Measurements from ENCODE around the gene USP31. TPM values are rescaled to one million over a fixed set of nuclear protein-coding genes. Genes with fewer than 3 reads are reported as not detected.

USP31 gene
- total and polyA plus RNA-seq, 2 donors (not counting 1 experiment from before 2014, with no cell fraction given): 1.6 to 6.7 TPM

DNA sequence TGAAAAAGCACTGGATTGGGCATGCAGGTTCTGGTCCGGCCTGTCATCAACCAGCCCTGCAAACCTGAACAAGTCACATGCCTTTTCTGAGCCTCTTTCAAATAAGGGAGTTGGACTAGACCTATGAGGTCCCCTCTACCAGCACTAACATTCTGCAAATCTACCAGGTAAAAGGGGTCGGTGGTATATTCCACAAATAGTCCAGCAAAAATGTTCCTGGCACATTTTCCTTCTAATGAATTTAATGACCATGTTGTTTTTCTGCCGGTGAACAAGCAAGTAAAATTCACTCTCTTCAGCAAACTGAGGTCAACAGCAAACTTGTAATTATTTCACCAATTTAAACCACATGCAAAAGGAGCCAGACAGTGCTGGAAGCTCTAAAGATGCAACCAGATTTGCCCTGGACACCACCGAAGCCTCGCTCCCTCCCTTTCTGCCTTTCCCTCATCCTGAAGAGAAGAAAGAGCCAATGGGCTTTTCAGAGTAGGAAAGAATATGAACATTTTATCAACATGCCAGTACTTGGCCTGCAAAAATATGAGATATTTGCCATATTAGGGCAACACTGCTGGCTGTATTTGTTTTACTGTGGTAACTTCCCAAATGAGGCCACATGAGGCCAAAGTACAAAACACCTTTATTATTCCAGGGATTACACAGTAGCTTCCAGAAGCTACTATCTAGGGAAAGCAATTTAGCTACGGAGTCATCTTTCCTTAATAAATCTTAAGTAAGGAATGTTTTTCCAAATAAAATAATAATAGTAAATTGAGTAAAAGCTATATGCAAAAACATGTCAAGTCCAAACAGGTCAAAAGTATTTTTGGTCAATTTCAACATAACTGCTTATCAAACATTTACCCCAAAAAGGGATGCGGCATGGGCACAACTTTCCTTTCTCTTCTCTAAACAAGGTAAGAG, 45.0 kb downstream of the USP31 start:
- no peak for DNase-seq
- no peak for ATAC-seq (ENCODE audit: low read depth)
- ChIA-PET CTCF (no interaction called here), POLR2A (no interaction called here)
- TF ChIP-seq, protein P1, sequence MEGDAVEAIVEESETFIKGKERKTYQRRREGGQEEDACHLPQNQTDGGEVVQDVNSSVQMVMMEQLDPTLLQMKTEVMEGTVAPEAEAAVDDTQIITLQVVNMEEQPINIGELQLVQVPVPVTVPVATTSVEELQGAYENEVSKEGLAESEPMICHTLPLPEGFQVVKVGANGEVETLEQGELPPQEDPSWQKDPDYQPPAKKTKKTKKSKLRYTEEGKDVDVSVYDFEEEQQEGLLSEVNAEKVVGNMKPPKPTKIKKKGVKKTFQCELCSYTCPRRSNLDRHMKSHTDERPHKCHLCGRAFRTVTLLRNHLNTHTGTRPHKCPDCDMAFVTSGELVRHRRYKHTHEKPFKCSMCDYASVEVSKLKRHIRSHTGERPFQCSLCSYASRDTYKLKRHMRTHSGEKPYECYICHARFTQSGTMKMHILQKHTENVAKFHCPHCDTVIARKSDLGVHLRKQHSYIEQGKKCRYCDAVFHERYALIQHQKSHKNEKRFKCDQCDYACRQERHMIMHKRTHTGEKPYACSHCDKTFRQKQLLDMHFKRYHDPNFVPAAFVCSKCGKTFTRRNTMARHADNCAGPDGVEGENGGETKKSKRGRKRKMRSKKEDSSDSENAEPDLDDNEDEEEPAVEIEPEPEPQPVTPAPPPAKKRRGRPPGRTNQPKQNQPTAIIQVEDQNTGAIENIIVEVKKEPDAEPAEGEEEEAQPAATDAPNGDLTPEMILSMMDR (IDR thresholded peaks at IDR 0.05): no peak
- TF ChIP-seq EZH2 (IDR thresholded peaks at IDR 0.05; ENCODE audit: borderline replicate concordance, insufficient read depth, low read depth, low read length, poor library complexity, severe bottlenecking): no peak
- no peaks in the 10 kb centered on the region for H3K36me3 ChIP-seq (replicated peaks in 1 of 2; ENCODE audit: control extremely low read depth in 1 of 2, control insufficient read depth in 1 of 2, extremely low read depth in 1 of 2, insufficient read depth in 2 of 2, low read length in 1 of 2)
- H3K4me1 ChIP-seq (ENCODE audit: control insufficient read depth in 2 of 2, insufficient read depth in 2 of 2, low read length in 2 of 2): no peaks in the 10 kb centered on the region
- no peak overlapping the region for H2AFZ ChIP-seq (ENCODE audit: insufficient read depth, low read depth, low read length, poor library complexity, severe bottlenecking)
- H4K20me1 ChIP-seq (ENCODE audit: control insufficient read depth, insufficient read depth, low read length, poor library complexity, severe bottlenecking): no peaks in the 10 kb centered on the region
- no peak overlapping the region for H3K4me2 ChIP-seq (replicated peaks; ENCODE audit: low read depth, low read length, poor library complexity, severe bottlenecking)
- Mint-ChIP-seq H3K27ac (no peak overlapping the region), H3K9me3 (ENCODE audit: insufficient read depth) (no peaks in the 10 kb centered on the region), H3K4me3 (no peak overlapping the region), H3K4me1 (no peaks in the 10 kb centered on the region), H3K27me3 (no peaks in the 10 kb centered on the region)
- WGBS (ENCODE audit: insufficient coverage): 85% methylated on average over 4 of the region's 7 CpGs
- H3K27ac ChIP-seq (ENCODE audit: low read length in 2 of 2): no peak overlapping the region
- H3K9me3 ChIP-seq (ENCODE audit: control extremely low read depth in 1 of 3, control insufficient read depth in 2 of 3, insufficient read depth in 1 of 3, low read length in 2 of 3): no peaks in the 10 kb centered on the region
- H3K27me3 ChIP-seq (replicated peaks in 1 of 4; ENCODE audit: control extremely low read depth in 1 of 4, control insufficient read depth in 3 of 4, insufficient read depth in 4 of 4, low read length in 3 of 4): no peaks in the 10 kb centered on the region
- intact Hi-C loops (cut with micrococcal nuclease): no loop called here
- H3K79me2 ChIP-seq (ENCODE audit: control insufficient read depth, insufficient read depth, low read length): no peaks in the 10 kb centered on the region
- no peak overlapping the region for H3K4me3 ChIP-seq (ENCODE audit: control extremely low read depth in 1 of 5, extremely low read depth in 1 of 5, insufficient read depth in 1 of 5, low read depth in 2 of 5, low read length in 4 of 5)
- H3K9ac ChIP-seq (ENCODE audit: low read length): no peak overlapping the region

DNA sequence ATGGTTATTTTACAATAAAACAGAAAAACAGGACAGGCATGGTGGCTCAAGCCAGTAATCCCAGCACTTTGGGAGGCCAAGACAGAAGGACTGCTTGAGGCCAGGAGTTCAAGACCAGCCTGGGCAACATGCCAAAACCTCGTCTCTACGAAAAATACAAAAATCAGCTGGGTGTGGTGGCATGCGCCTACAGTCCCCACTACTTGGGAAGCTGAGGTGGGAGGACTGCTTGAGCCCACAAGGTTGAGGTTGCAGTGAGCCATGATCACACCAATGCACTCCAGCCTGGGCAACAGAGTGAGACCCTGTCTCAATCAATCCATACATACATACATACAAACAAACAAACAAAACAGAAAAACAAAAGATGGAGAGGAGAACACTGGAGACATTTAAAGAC, 45.6 kb downstream of the USP31 start:
- Histone ChIP-seq H3K4me2 (replicated peaks; ENCODE audit: low read depth, low read length, poor library complexity, severe bottlenecking) (no peak overlapping the region), H2AFZ (ENCODE audit: insufficient read depth, low read depth, low read length, poor library complexity, severe bottlenecking) (no peak overlapping the region), H4K20me1 (ENCODE audit: control insufficient read depth, insufficient read depth, low read length, poor library complexity, severe bottlenecking) (no peaks in the 10 kb centered on the region), H3K4me3 (ENCODE audit: control extremely low read depth in 1 of 5, extremely low read depth in 1 of 5, insufficient read depth in 1 of 5, low read depth in 2 of 5, low read length in 4 of 5) (no peak overlapping the region), H3K27ac (ENCODE audit: low read length in 2 of 2) (no peak overlapping the region), H3K9ac (ENCODE audit: low read length) (no peak overlapping the region), H3K4me1 (ENCODE audit: control insufficient read depth in 2 of 2, insufficient read depth in 2 of 2, low read length in 2 of 2) (no peaks in the 10 kb centered on the region), H3K9me3 (ENCODE audit: control extremely low read depth in 1 of 3, control insufficient read depth in 2 of 3, insufficient read depth in 1 of 3, low read length in 2 of 3) (no peaks in the 10 kb centered on the region), H3K79me2 (ENCODE audit: control insufficient read depth, insufficient read depth, low read length) (no peaks in the 10 kb centered on the region), H3K36me3 (replicated peaks in 1 of 2; ENCODE audit: control extremely low read depth in 1 of 2, control insufficient read depth in 1 of 2, extremely low read depth in 1 of 2, insufficient read depth in 2 of 2, low read length in 1 of 2) (no peaks in the 10 kb centered on the region), H3K27me3 (replicated peaks in 1 of 4; ENCODE audit: control extremely low read depth in 1 of 4, control insufficient read depth in 3 of 4, insufficient read depth in 4 of 4, low read length in 3 of 4) (no peaks in the 10 kb centered on the region)
- DNase-seq (no peak), ATAC-seq (ENCODE audit: low read depth) (no peak)
- POLR2A ChIA-PET: no interaction called here
- WGBS (ENCODE audit: insufficient coverage): 94% methylated on average over 2 of the region's 3 CpGs
- Mint-ChIP-seq H3K4me1 (no peaks in the 10 kb centered on the region), H3K9me3 (ENCODE audit: insufficient read depth) (no peaks in the 10 kb centered on the region), H3K4me3 (no peak overlapping the region), H3K27me3 (no peaks in the 10 kb centered on the region), H3K27ac (no peak overlapping the region)
- intact Hi-C loops (cut with micrococcal nuclease): no loop called here
- TF ChIP-seq EZH2 (IDR thresholded peaks at IDR 0.05; ENCODE audit: borderline replicate concordance, insufficient read depth, low read depth, low read length, poor library complexity, severe bottlenecking): no peak
- TF ChIP-seq, protein P1 (IDR thresholded peaks at IDR 0.05): no peak
- CTCF ChIA-PET: no interaction called here

Data from B cell (primary cell).